ENCODE results near the gene TMEM171.

Gene TMEM171, protein sequence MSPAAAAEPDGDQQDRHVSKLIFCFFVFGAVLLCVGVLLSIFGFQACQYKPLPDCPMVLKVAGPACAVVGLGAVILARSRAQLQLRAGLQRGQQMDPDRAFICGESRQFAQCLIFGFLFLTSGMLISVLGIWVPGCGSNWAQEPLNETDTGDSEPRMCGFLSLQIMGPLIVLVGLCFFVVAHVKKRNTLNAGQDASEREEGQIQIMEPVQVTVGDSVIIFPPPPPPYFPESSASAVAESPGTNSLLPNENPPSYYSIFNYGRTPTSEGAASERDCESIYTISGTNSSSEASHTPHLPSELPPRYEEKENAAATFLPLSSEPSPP

GRCh38 chr5:73120222-73121118, at the start of gene TMEM171:
TMEM171 (plus strand) TSS chr5:73120575; CDS start chr5:73123374, 2,799 bp downstream.
- no peak for FAIRE-seq

DNA sequence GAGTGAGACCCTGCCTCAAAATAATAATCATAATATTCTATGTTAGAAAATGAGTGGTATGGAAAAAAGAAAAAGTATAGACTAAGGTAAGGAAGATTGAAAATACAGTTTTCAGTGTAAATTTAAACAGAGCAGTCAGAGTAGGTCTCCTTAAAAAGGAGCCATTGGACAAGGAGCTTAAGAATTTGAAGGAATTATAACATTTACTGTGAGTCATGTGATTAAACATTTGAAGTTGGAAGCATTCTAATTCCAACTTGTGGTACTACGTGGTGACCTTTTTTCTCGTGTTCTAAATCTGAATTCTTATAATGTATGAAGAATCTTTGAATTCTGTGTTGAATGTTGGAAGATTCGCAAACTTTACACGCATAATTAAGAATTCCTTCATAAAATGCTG, 39.3 kb upstream of the TMEM171 start:
- FAIRE-seq: no peak

DNA sequence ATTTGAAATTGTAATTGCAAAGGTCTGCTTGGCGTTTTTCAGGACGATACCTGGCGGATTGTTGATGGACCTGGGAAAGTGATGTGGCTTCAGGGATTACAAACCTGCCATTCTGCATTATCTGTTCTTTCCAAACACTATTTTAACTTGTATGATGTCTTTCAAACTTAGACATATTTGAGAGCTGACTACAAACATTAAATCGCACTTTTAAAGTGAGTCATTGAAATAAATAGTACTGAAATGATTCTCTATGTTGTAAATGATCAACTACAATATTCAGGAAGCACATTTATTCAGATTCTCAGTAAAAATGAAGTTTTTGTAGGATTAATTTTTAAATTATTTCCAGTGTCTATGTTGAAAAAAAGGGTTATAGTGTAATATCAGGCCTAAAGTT, 32.3 kb upstream of the TMEM171 start:
- no peak for FAIRE-seq

DNA sequence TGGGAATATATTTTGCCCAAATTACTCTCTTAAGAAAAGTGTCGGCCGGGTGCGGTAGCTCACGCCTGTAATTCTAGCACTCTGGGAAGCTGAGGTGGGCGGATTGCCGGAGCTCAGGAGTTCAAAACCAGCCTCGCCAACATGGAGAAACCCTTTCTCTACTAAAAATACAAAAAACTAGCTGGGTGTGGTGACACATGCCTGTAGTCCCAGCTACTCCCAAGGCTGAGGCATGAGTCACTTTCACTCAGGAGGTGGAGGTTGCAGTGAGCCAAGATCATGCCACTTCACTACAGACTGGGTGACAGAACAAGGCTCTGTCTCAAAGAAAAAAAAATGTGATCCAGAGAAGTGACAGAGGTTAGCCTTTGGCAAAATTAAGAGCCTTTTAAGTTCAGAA, 26.4 kb upstream of the TMEM171 start:
- no peak for FAIRE-seq

DNA sequence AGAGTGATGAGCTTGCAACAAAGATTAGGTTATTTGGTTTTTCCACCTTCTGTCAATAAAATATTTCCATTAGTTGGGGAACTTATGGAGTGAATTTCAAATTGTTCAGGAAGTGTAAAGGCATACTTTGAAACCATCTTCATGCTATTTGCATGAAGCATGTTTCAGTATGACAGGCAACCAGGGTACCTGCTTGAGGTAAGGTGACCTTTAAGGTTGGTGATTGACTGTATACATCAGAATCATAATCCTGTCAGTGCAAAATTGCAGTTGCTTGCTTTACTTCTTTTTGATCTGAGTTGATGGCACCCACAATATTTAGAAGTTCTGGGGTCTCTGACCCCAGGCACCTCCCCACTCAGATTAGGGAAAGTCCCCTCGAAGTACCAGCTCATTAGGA, 26.0 kb upstream of the TMEM171 start:
- no peak for FAIRE-seq

DNA sequence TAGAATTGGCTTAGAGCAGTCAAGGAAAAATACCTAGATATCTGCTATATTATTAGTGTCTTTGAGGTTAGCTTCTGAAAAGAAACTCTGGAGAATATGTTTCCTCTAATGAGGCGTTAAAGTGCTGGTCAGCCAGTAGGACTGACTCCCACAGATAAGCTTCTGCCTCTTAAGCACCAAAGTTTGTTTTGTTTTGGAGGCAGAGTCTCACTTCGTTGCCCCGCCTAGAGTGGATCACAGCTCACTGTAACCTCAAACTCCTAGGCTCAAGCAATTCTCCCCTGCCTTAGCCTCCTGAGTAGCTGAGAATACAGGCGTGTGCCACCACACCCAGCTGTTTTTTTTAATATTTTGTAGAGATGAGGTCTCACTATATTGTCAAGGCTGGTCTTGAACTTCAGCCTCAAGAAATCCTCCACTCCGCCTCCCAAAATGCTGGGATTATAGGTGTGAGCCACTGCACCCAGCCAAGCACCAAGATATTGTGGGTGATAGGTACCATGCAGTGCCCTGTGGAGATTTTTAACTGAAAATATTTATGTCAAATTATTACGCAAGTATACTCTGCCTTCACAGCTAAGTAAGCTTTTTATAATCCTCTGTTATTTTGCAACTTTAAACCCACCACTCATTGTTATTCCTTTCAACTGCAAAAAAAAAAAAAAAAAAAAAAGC, 24.7 kb upstream of the TMEM171 start:
- FAIRE-seq: no peak

GRCh38 chr5:73096239-73096575, 24.2 kb upstream of the TMEM171 start:
- no peak for FAIRE-seq

GRCh38 chr5:73097740-73098139, 22.6 kb upstream of the TMEM171 start:
- FAIRE-seq: no peak

DNA sequence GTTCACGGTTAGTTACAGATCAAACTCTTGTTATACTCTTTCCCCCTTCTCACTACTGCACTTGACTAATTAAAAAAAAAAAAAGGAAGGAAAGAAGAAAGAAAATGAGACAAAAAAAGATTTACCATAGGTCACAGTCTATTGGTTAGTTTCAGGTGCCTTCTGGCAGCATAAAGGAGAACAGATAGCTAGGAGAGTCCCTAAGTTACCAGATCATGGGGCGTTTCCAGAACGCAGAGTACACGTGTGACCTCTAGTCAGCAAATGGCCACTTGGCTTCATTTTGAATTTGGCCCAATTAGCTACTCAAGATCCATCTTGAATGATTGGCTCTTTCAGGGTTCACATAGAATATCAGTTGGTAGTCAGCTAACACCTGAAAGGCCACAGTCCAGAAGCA, 20.3 kb upstream of the TMEM171 start:
- FAIRE-seq: no peak

GRCh38 chr5:73103870-73104299, 16.5 kb upstream of the TMEM171 start:
- FAIRE-seq: no peak

GRCh38 chr5:73104326-73104725, 16.0 kb upstream of the TMEM171 start:
- FAIRE-seq: no peak

- FAIRE-seq: no peak
Observed at GRCh38 chr5:73106335-73106734, 14.0 kb upstream of the TMEM171 start.

DNA sequence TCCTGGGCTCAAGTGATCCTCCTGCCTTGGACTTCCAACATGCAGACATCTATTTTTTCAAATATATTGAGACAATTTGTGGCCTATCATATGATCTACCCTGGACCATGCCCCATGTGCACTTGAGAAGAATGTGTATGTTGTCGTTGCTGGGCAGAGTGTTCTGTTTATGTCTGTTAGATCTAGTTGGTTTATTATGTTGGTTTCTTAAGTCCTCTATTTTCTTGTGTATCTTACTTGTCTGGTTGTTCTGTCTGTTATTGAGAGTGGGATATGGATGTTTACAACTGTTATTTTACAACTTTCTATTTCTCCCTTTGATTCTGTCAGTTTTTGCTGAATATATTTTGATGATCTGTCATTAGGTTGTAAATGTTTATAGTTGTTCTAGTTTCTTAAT, 10.2 kb upstream of the TMEM171 start:
- no peak for FAIRE-seq

DNA sequence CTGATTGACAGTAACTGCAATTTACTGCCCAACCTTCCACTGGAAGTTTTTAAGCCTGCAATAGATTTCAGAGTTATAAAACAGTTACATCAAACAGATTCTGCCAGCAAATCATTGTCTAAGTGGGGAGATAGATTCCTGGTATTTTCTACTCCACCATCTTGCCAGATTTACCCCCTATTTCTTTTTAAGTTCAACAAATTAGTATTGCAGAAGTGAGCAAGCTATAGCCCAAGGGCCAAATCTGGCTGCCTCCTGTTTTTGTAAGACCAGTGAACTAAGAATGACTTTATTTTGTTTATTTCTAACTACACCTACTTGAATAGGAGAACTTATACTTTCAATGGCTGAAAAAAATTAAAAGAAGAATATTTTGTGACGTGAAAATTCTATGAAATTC, 8.8 kb upstream of the TMEM171 start:
- FAIRE-seq: no peak

GRCh38 chr5:73112359-73112758, 8.0 kb upstream of the TMEM171 start:
- no peak for FAIRE-seq

DNA sequence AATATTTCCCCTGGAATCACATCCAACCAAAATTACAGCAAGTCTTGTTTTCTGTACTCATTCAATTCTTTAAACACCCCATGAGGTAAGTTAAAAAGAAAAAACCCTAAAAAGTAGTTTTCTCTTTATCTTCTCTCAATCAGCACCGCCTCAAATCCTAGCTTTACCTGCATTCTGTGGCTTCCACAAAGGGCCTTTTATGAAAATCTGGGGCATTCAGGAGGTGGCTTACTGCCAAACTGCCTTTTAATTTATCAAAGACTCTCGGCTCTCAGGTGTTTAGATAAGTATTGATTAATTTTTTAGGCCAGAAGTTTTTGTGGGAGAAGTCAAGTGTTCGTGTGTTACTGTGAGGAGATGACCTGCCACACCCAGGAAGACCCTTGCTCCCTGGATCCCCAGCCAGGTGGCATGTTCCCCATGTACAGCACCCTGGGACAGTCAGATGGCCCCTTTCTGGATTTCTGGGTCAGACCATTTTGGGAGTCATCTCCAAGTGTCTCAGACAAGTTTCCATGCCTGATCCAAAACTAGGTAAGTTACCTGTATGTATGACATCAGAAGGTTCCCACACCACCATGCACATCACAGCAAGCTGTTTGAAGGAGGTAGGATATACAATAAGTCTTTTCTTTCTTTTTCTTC, 6.2 kb upstream of the TMEM171 start:
- FAIRE-seq: no peak

DNA sequence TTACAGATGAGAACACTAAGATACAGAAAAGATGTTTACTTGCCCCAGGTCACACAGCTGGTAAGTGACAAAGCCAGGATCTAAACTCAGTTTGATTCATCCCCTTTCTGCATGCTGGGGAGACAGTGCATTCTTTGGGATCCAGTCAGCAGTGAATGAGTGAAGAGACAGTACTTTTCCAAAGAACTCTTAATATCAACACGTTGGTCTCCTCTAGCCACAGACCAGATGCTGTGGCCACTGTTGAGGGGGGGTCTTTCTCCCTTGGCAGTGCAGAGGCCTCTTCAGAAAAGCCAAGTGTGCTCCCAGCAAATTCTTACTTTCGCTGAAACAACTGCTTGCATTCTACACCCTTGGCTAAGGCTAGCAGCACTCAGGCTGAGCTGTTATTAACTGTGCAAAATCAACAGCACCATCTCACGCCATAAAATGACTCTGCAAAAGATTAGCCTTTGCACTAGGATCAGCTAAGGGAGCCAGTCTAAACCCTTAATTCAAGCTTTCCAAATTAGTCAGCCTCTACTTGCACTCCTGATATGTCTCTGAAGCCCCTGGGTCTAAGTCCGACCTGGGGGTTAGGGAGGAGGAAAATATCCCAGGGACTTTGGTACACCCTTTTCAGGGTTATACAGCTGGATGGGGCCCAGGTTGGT, 4.8 kb upstream of the TMEM171 start:
- no peak for FAIRE-seq

DNA sequence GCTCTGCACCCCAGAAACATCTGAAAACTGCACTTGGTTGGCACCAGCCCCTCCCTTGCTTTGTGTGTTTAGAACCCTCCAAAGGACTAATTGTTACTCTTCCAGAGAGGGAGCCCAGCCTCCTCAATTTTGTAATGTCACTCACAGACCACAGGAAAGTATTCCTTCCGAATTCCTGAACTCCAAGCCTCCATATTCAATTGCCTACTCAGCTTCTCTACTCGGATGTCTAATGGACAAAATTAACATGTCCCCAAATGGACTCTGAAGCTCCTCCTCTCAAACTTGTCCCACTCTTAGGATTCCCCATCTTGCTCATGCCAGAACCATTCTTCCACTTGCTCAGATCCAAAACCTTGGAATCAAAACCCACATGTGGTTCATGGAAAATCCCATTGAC, 3.9 kb upstream of the TMEM171 start:
- no peak for FAIRE-seq

DNA sequence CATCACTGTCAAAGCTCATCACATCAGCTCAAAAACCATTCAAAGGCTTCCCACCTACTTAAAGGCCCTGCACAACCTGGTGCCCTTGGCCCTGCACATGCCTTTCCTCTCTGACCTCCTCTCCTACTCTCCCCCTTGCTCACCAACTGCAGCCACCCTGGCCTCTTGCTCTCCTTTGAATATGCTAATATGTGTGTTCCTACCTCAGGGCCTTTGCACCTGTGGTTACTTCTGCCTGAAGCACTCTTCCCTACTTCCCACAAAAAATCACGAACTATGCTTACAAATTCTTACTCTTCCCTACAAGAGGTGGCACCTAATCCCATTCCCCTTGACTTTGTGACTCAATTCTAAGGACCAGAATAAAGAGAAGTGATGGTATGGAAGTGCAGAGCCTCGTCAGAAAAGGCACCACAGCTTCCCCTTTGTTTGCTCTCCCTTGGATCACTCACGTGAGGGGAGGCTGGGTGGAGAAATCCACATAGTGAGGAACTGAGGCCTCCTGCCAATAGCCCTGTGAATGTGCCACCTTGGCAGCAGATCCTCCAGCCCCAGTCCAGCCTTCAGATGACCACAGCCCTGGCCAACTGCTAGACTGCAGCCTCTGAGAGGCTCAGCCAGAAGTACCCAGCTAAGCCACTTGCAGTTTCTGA, 3.2 kb upstream of the TMEM171 start:
- FAIRE-seq: no peak

- no peak for FAIRE-seq
Observed at GRCh38 chr5:73118391-73118973, 1.9 kb upstream of the TMEM171 start.

DNA sequence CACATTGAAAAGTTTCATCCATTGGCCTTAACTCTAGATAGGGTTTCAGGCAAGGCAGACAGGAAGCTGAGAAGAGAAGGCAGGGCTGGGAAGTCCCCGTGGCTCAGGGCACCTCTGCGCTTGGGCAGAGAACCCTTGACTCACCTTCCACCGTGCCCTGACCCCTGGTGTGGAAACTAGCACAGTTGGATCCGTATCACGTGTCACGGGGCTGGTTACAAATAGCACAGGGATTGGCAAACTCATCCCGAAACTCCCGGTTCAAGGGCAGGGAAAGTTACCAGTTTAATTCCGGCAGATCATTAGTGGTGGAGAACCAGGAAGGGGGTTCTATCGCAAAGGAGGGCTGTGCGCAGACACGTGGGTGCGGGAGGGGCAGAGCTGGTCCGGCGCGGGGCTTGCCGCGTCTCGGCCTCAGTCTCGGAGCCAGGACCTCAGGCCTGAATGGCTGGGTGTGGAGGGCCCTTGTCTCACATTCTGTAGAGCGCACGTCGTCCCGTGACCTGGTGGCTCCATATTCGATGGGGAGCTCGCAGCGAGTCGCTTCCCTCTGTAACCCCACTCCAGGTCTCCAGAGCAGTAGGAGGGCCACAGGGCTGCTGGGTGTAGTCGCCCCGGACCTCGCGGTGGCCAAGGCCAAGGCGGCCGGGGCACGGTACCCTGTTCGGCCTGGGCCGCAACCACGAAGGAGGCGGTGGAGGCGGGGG, 771 bp upstream of the TMEM171 start:
- FAIRE-seq: no peak
